Midbrain (tissue), 1 donor: ENCODE measurements around the gene SPO11.

Experiments used
- DNase-seq: peaks from one replicate; lab custom pipeline; 2025; lab: John Stamatoyannopoulos, UW

SPO11 gene

DNA sequence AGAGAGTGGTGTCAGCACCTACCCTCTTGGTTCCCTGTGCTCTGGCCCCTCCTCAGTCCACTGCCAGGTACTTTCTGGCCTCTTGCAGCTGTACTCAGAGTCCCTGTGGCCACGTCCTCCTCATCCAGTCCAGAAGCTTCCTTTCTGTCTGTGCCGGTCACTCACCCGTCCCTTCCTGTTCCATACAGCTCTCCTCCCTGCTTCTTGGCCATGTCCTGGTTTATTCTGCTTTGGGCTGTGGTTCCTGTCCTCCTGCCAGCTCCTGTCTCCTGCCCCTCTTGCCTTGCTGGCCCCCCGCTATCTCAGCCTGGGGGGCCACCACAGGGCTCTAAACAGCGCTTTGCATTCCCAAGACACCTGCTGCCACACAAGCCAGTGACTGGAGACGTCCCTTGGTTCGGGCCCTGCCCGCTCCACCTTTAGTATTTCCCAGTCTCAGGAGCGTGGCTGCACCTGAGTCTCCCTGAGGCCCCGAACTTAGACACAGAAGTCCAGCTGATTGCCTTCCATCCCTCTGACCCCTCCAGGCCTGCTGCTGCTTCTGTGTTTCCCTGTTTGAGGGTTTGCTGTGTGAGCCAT, 46.1 kb downstream of the SPO11 start:
- no peak for DNase-seq

DNA sequence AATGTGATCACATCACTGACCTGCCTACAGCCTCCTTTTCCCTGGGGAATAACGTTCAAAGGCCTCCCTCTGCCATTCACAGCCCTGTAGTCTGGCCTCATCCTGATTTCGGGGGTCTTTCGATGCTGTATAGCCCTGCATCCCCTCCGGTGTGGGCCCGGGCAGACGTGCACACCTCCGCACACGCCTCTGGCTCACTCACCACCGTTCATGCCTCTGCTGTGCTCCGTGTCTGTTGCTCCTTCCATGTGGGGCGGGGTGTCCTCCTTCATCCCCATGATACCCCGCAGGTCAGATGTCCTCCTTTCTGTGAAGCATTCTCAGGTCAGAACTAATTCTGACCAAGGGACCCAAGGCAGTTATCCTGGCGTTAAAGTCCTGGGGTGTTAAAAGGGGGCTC, 47.7 kb downstream of the SPO11 start:
- DNase-seq: no peak

DNA sequence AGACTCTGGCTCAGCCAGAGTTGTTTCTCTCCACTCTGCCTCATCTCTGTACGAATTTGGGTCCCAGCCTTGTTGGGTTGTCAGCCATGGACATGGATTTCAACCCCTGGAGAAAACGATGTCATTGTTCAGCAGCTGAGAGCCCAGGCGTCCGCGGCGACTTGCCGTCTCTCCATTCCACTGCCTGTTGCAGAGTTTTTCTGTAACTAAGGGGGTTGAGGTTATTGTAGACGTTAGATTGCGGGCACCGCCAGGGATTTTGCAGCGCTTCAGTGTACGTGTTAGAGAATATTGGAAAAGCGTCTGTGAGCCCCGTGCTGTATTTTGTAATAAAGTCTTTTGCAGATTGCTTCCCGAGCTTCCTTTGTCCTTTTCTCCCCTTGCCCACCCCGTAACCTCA, 48.5 kb downstream of the SPO11 start:
- DNase-seq: no peak

DNA sequence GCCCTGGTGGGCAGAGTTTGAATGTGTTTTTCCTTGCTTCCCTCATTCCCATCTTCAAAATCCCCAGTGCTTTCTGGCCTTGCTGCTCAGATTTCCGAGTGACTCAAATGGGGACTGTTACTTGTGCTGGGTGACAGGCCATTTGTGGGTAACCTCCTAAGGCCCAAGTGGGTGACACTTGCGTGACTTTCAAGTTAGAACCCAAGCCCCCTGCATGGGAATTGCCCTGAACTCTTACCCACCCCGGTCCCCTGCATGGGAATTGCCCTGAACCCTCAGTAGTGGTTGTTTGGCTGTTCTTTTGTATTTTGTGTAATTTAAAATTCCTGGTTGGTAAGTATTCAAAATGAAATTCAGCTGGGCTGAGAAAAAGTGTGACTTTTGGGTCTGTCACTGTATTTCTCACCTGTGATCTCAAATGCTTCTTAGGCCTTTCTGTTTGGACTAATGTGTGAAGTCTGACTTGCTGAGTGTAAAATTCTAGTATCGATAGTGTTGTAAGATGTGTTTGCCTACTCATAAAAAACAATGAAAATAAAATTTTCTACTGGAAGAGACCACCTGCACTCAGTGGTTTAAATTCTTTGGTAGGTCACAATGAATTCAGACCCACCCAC, 49.2 kb downstream of the SPO11 start:
- no peak for DNase-seq

DNA sequence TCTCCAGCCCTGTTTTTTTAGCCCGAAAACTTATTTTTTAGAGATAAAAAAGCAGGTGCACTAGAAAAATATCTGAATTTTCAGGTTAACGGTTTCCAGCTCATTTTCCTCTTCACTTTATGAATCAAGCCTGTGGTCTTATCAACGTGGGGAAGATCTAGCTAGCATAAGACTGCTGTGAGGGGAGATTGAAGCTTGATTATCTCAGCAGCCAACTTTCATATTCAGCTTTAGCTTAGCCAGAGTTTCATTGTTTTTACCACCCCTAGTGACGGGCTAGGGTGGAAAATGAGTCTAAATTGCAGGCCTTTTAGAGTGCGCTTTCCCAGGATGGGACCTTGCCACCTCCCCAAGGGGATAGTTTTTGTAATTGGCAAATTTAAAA, 49.7 kb downstream of the SPO11 start:
- no peak for DNase-seq

DNA sequence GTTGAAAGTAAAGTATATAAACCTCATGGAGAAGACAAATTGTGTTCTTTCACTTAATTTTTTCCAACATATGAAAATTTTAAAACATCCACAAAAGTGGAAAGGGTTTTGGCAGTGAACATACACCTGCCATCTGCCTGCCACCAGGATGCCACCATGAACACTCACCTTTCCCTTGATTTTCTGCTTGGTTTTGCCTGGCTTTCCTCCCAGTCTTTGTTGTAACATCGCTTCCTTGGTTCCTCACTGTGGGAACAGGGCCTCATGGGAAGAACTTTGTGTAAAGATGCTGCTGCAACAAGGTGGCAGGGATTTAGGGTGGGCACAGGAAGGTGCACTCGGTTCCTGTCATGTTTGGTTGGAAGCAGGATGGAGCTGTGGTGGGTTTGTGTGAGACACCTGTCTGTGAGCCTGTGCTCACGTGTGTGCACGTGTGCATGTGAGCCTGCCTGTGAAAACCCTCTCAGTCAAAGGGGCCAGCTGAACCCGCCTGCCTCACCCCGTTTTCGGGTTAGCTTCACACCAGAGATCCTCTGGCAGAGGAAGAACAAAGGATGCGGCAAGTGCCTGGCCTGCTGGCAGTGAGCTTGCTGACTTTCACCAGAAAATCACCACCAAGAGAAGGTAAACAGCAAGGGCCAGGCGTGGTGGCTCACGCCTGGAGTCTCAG, 50.6 kb downstream of the SPO11 start:
- no peak for DNase-seq

DNA sequence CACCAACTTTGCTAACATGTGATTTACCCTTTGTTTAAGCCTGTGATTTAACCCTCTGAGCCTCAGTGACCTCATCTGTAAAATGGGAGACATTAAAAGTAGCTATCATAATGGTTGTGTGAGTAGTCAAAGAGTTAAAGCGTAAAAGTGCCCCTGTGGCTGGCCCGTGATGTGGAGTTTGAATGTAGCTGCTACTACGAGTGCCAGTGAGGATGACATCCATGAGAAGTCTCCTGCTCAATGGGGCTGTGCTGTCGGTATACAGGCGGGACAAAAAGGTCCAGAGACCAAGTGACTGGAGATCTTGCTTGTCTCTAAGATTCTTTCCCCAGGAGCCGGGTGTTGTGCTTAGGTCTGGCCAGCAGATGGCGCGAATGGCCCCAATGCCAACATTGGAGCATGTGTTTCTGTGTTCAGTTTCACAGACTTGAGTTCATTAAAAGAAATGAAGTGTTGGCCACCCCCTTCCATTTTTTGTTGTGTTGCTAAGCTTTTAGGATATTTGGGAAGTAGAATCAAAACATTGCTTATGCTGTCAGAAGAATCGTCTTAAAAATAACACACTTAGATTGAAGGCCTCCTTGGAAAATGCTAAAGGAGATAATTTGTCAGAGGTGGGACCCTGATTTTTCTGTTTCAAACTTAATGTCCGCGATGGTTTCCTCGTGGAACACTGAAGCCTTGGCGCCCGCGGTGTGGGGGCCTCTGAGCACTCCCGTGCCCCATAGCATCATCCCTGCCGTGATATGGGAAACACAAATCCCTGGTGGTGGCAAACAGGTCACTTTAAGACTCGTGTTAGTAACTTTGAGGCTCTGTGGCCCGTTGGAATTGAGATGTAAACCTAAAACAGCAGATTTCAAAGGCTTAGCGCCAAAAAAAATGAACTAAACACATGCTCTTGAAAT, 52.2 kb downstream of the SPO11 start:
- DNase-seq: peak; percentile 84

DNA sequence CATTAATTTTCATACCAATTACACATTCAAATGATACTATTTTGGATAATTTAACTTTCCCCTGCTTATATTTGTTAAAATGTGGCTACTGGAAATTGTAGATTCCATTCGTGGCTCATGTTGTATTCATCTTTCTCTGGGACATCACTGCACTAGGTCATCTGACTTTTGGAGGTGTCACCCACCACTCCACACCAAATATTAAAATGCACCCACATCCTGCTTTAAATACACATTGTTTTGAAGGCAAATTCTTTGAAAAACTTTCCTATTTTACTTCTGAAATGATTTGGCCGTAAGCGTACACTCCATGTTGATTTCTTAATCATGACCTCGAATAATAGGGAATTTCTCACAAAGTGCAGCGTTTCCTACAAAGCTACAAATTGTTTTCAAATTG, 52.9 kb downstream of the SPO11 start:
- no peak for DNase-seq

DNA sequence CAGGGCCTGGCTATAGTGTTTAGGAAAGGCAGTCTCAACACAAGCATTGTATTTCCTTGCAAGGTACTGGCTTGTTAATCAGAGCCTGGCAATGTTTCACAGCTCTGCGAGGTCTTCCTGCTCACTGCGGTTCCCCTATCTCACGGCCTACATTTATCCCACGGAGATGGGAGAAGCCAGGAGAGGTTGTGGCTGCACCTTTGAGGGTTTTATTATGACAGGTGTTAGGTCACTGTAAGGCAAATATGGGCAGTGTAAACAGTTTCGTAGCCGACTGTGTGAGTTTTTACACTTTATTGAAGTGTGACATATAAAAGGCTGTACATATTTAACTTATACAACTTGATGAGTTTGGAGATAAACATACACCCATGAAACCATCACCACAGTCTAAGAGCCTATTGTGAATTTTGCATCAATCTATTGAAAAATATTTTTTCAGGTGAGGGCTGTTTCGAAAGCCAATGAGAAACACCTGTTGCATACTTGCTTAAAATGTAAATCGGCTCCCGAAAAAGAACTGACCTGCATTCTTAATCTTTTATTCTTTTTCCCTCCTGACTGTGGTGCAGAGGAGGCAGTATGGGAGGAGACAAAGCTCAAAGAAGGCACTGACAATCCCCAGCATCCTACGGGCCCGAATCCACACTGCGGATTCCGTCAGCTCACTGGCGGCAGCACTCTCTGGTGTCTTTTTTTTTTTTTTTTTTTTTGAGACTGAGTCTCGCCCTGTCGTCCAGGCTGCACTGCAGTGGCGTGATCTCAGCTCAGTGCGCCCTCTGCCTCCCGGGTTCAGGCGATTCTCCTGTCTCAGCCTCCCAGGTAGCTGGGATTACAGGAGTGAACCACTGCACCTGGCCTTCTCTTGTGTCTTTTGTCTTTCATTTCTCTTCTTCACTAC, 54.1 kb downstream of the SPO11 start:
- no peak for DNase-seq

DNA sequence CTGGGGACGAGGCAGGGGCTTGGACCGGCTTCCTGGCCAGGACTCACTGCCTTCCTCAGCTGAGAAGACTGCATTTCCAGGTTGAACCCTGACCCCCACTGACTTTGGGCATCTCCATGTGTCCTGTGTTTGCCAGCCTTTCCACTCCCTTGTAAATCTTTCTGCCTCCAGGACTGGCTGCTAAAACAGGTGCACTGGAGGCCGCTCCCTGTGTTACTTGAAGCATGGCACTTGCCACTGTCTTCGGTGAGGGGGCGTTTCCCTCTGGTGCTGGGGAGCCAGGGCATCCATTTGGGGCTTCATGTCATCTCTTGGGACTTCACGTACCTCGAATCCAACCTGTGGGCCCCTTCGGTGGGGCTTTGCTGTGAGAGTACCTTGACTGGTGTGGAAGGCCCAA, 54.9 kb downstream of the SPO11 start:
- DNase-seq: no peak

DNA sequence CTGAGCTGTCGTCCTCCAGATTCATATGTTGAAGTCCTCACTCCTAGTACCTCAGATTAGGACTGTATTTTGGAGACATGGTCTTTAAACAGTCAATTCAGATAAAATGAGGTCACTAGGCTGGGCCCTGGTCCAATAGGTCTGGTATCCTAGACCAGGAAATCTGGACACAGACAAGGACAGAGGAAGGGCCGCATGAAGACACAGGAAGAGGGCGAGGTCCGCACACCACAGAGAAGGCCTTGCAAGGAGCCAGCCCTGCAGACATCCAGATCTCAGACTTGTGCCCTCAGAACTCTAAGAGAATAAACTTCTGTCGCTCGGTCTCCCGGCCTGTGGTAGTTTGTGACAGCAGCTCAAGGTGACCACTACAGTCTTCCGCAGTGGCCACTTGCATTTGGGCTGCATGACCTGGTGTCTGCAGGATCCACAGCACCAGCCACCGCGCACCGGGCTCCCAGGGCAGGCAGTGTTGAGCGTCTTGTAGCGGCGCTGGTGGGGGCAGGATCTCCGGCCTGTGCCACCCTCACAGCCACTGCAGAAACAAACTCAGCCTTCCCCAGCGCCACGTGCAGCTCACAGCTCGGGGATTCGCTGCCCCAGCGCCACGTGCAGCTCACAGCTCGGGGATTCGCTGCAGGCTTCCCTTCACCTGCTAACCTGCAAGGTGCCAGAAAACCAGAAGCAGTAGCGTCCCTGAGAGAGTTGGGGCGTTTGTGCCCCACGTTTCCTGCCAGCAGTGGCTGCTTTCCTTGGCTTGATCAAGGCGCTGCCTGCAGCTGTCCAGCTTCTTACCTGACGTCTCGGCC, 55.6 kb downstream of the SPO11 start:
- no peak for DNase-seq

DNA sequence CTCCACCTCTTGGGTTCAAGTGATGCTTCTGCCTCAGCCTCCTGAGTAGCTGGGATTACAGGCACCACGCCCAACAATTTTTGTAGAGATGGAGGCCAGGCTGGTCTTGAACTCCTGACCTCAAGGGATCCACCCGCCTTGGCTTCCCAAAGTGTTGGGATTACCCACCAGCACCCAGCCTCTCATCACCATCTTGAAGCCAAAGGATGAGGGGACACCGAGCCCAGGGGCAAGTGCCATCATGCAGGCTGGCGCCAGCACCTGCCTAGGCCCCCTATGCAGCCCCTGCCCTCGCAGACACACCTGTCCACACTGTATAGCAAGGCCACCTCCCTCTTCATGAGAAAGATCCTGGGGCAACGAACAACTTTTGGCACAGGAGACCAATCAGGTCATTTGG, 56.3 kb downstream of the SPO11 start:
- no peak for DNase-seq

DNA sequence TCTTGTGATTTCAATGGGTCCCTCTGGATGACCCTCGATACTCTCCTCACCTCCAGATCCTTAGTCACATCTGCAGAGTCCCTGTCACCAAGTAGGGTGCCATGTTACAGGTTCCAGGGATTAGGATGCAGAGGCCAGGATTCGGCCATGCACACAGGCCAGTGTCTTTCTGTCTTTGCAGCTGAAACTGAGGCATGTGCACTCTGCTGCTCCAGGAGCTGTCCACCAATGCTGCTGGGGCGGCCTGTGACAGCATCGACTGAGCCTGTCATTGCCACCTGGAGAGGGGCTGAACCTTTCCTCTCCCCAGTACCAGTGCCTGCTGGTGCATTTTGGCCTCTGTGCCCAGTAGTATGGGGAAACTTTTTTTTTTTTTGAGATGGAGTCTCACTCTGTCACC, 57.2 kb downstream of the SPO11 start:
- DNase-seq: no peak

DNA sequence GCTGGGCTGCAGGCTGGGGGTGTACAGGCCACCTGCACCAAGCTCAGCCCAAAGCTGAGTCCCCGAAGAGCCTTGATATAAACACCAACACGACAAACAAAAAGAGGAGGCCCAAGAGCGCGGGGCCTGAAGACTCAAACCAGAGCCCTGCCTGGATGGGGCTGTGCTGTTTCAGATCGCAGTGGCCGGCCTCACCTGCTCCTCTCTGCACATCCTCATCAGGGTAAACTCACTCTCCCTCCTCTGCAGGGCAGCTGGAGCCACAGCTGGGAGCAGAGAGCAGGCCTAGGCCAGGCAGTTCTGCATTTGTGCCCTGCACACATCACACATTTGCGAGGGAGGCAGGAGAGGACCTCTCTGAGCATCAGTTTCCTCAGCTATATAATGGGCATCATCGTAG, 57.9 kb downstream of the SPO11 start:
- DNase-seq: no peak

DNA sequence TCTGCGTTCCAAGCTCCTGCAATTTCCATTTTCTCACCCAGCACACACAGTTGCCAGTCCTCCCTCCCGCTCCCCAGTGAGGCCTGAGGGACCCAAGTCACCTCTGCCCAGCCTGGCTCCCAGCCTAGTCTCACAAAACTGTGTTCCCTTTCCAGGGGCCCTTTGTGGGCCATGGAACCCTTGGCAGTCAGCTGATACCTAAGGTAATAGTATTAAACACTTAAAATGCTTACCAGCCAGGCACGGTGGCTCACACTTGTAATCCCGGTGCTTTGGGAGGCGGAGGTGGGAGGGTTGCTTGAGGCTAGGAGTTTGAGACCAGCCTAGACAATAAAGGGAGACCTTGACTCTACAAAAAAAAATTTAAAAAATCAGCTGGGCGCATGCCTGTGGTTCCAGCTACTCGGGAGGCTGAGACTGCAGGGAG, 58.4 kb downstream of the SPO11 start:
- DNase-seq: peak; percentile 54

DNA sequence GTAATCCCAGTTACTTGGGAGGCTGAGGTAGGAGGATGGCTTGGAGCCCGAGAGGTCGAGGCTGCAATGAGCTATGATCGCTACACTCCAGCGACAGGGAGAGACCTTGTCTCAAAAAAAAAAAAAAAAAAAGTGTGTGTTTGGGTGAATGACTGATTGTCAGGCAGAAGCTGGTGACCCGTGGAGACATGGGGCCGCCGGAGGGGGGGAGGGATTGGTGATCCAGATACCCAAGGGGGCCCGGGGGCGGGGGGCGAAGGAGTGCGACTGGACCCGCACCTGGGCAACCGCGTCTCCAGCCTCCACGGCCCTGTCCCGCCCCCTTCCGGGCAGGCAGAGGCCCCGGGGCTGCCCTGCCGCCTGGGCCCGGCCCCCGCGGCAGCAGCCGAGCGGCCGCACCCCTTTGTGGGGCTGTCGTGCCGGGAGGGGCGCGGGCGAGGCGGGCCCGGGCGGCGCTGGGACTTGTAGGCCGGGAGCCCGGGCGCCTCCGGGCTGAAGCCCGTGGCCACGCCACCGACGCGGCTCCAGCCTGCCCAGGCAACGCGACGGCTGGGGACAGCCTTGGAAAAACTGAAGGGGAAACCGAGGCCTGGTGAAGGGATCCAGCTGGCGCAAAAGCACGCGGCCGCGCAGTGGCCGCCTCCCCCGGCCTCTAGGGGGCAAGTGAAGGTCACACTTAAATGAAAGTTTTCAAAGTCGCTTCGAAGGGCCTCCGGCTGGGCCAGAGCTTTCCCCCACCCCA, 59.5 kb downstream of the SPO11 start:
- peak; percentile 61 for DNase-seq

DNA sequence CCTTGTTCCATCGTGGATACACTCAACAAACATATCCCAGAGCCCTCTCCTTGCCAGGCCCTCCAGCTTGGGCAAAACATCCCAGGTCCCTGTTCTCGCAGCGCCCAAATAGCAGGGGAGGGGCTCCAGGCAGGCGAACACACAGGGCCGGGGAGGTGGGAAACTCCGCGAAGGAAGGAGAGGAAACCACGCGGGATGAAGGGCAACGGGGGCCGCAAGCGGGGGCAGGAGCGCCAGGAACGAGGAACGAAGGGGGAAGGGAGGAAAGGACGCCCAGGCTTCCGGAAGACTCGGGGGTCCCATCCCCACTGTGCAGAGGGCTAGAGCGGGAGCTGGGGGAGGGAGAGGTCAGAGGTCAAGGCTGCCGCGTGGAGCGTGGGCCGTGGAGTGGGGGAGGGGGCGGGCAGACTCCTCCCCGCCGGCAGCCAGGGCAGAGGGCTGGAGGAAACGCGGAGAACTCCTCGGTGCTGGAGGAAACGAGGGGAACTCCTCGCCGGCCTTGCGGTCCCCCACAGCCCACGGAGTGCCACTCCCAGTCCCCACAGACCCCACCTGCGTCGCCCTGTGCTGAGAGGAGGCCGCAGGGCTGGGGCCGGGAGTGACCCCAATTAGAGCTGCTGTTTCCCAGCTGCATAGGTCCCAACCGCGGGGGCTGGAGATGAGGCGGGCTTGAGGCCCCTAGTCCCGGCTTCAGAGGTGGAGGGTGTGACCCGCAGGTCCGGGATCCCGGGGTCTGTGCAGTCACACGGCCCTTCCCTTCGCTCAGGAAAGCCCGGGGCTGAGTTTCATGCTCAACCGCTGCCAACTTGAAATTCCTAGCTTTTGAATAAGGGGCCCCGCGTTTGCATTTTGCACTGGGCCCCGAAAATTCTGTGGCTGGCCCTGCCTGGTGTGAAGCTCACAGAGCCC, 60.3 kb downstream of the SPO11 start:
- DNase-seq: no peak

DNA sequence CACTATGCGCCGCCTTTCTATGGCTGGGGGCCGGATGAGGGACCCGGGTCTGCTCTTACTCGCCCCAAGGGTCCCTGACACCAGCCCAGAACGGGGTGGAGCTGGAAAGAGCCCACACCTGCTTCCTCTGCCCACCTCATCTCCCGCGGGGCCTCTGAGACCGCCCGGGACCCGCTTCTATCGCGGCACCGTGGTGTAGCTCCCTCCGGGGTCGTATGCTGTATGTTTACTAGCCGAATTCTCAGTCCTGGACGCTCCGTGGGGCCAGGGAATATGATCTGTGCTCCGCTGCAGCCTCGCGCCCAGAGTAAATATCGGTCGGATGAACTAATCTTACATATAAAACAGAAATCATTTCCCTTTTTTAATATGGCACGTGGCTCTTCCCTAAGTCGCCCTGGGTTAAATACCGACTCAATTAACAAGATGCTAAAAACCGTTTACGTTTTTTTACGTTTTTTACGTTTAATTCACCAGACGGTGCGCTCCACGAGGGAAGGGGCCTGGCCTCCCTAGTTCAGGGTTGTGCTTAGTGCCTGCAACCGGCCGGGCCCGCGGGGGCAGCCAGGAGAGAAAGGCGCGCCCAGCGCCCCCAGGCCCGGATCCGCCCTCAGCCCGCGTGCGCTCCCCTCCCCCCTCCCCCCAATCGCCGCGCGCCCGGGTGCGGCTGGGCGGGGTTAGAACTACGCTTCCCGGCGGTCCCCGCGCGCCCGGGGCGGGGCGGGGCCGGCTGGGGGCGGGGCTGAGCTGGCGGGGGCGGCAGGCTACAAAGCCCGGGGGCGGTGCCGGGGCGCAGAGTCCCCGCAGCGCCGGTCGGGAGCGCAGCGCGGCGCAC, 61.2 kb downstream of the SPO11 start, which contains the start of gene RBM38:
Gene RBM38 (plus strand): TSS at position 793 of the 835 bp plus-strand sequence. CDS start 186 bp downstream, outside the sequence.
- peak; percentile 78 for DNase-seq
